EL (cell line): ENCODE results near the gene ACOD1.

ENCODE experiments used
- DNase-seq: peaks from one replicate; pipeline ENCODE4 v3.0.0-alpha.2; 2016

Gene ACOD1

GRCh38 chr13:76992548-76993001 lies 44.3 kb downstream of the ACOD1 start:
- DNase-seq: peak; percentile 30

DNA sequence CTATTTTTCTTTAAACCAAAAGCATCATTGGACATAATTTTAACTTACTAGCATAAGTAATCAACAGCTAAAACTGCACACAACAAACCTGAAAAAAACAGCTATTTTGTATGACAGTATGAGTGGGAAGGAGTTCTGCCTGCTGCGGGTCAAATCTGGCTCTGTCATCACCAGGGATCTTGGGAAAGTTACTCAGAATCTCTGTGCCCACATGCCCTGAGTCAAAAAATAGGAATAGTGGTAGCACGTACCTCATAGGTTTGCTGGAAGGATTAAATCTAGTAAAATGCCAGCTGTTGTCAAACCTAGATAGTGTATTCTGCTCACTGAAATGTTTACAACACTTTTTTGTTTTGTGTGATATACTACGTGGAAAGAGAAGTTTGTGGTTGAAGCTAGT lies 44.7 kb downstream of the ACOD1 start:
- peak; percentile 20 for DNase-seq

DNA sequence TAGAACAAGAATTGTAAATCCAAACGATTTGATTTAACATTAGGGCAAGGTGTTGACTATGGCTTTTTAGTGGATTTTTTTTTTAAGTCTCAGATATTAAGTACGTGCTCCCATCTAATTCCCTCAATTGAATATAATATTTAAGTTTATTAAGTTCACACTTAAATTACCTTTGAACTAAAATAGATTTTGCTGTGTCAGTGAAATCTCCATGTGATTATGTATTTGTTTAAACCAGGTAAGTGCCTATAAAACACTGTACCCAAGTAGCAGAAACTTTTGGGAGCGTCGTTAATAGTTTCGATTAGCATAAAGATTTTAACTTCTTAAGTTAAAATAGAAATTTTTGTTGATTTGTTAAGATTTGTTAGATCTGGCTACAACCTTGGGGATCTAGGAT lies 45.2 kb downstream of the ACOD1 start:
- DNase-seq: no peak

- DNase-seq: peak; percentile 5
These were observed 46.0 kb downstream of the ACOD1 start for GRCh38 chr13:76994281-76994680.

DNA sequence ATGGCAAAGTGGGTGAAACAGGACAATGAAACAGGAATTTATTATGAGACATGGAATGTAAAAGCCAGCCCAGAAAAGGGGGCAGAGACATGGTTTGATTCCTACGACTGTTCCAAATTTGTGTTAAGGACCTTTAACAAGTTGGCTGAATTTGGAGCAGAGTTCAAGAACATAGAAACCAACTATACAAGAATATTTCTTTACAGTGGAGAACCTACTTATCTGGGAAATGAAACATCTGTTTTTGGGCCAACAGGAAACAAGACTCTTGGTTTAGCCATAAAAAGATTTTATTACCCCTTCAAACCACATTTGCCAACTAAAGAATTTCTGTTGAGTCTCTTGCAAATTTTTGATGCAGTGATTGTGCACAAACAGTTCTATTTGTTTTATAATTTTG lies 52.2 kb downstream of the ACOD1 start:
- no peak for DNase-seq

DNA sequence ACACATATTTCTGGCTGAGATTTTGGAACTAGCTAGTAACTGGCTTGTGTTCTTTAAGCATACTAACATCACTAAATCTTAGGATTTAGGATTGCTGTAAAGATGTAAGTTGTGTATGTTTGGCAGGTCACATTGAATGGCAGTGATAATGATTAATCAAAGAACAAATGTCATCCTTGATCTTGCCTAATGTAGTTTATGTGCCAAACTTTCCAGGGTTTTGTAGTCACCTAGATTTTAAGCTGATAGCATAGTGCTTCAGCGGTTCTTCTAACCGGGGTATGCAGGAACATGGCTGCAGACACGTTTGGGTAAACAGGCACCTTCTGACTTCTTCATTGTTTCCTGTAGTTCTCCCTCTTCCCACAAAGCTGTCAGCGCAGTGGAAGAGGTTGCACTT lies 53.2 kb downstream of the ACOD1 start:
- no peak for DNase-seq

DNA sequence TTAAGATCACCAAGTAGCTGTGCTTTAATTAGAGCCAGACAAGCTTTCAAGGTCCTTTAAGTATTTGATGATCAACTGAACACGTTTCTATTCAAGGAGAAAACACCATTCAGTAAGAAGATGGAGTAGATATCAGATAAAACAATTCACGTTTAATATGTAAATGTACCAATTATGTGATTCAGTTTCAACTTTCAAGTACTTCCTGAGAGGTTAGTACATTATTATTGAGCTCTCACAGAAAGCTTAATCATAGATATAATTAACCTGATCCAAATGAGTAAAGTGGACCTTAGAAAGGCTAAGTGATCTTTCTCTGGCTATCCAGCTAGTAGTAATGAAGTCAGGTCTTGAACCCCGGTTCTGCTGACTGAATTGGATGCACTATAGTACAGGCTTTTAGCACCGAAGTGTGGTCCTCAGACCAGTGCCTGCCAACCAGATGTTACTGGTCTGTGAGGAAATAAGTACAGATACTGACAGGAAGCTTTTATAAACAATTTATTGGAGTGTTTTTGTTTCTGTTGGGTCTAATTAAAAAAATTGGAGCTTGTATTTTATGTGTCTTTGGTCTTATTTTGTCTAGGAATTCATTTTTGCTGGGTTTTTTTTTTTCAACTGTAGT lies 53.8 kb downstream of the ACOD1 start:
- DNase-seq: no peak

DNA sequence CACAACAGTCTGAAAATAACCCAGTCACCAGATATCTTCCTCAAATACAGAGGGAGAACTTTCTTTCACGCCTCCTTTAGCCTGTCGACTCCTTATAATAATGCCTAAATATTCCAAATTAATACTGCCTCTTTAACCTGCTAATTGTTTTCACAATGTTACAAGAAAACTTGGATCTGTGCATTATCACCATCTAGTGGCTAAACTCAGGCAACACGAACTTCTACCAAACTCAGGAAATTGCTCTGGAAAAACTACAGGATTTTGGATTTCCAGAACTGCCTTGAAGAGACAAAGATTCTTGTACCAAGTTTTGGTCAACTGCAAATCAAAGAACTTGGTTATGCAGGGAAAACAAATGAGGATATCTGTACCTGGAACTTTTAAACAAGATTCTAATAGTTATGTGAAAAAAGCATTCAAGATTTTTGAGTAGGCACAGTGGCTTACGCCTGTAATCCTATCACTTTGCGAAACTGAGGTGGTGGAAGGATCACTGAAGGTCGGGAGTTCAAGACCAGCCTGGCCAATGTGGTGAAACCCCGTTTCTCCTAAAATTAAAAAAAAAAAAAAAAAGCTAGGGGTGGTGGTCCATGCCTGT lies 54.4 kb downstream of the ACOD1 start:
- DNase-seq: peak; percentile 25
